HEK293 (cell line): Measurements from ENCODE around the gene CABP4.

Experiments used
- CTCF ChIP-seq: fragments of 450-650 bp; formaldehyde crosslinking; IDR thresholded peaks from 2 replicates; pipeline ENCODE4 v1.5.1; 2016; ENCODE audit warnings: missing biosample characterization, missing genetic modification characterization
- GLI4 ChIP-seq: fragments of 450-650 bp; formaldehyde crosslinking; IDR thresholded peaks from 2 replicates; pipeline ENCODE4 v1.5.1; 2016; ENCODE audit warnings: missing biosample characterization, missing genetic modification characterization
- ZBTB7A ChIP-seq: fragments of 450-650 bp; formaldehyde crosslinking; IDR thresholded peaks from 2 replicates; pipeline ENCODE4 v1.5.1; 2016; ENCODE audit warnings: low read depth, missing biosample characterization, missing genetic modification characterization
- ZFP69B ChIP-seq: fragments of 450-650 bp; formaldehyde crosslinking; IDR thresholded peaks from 2 replicates; pipeline ENCODE4 v1.5.1; 2016; ENCODE audit warnings: missing biosample characterization, missing genetic modification characterization
- ZNF121 ChIP-seq: fragments of 450-650 bp; formaldehyde crosslinking; IDR thresholded peaks from 2 replicates; pipeline ENCODE4 v1.5.1; 2016; ENCODE audit warnings: missing biosample characterization, missing genetic modification characterization
- ZNF2 ChIP-seq: fragments of 450-650 bp; formaldehyde crosslinking; IDR thresholded peaks from 2 replicates; pipeline ENCODE4 v1.5.1; 2016; ENCODE audit warnings: missing biosample characterization, missing genetic modification characterization
- ZNF24 ChIP-seq: fragments of 450-650 bp; formaldehyde crosslinking; IDR thresholded peaks from 2 replicates; pipeline ENCODE4 v1.5.1; 2016; ENCODE audit warnings: missing biosample characterization, missing genetic modification characterization
- ZNF335 ChIP-seq: fragments of 450-650 bp; formaldehyde crosslinking; conservative IDR thresholded peaks from 2 replicates; pipeline ENCODE4 v1.5.1; 2016; ENCODE audit warnings: missing biosample characterization, missing genetic modification characterization
- ZNF350 ChIP-seq: fragments of 450-650 bp; formaldehyde crosslinking; IDR thresholded peaks from 2 replicates; pipeline ENCODE4 v1.5.0; 2017; ENCODE audit warnings: missing biosample characterization, mild to moderate bottlenecking, missing genetic modification characterization
- ZNF513 ChIP-seq: fragments of 450-650 bp; IDR thresholded peaks from 2 replicates; pipeline ENCODE4 v1.5.1; 2018; ENCODE audit warnings: missing biosample characterization, missing genetic modification characterization

GRCh38 chr11:67431346-67432249, 23.6 kb upstream of the CABP4 start:
- TF ChIP-seq CTCF (tag by site-specific recombination) (no peak), ZNF513 (tag by site-specific recombination) (no peak), ZNF335 (tag by site-specific recombination) (no peak), ZNF121 (tag by site-specific recombination) (no peak), ZNF2 (no peak), ZNF350 (tag by site-specific recombination) (no peak), ZFP69B (tag by site-specific recombination) (no peak), ZNF24 (tag by site-specific recombination) (no peak), GLI4 (tag by site-specific recombination) (no peak), ZBTB7A (no peak)
